Vein endothelial cell (primary cell): Measurements from ENCODE around the gene HDX. TPM values are rescaled to one million over a fixed set of nuclear protein-coding genes. Genes with fewer than 3 reads are reported as not detected.

Source experiments
- small RNA-seq: library from RNA; depleted of rRNA; stranded (forward); fragments of <200 nt; gene quantifications from one replicate; pipeline ENCODE3, GENCODE V24; 2012
- total RNA-seq: library from RNA; depleted of rRNA; stranded (reverse); fragments of >200 nt; gene quantifications from 2 replicates; pipeline ENCODE4 v1.2.3, GENCODE V29; 2012

HDX gene, protein sequence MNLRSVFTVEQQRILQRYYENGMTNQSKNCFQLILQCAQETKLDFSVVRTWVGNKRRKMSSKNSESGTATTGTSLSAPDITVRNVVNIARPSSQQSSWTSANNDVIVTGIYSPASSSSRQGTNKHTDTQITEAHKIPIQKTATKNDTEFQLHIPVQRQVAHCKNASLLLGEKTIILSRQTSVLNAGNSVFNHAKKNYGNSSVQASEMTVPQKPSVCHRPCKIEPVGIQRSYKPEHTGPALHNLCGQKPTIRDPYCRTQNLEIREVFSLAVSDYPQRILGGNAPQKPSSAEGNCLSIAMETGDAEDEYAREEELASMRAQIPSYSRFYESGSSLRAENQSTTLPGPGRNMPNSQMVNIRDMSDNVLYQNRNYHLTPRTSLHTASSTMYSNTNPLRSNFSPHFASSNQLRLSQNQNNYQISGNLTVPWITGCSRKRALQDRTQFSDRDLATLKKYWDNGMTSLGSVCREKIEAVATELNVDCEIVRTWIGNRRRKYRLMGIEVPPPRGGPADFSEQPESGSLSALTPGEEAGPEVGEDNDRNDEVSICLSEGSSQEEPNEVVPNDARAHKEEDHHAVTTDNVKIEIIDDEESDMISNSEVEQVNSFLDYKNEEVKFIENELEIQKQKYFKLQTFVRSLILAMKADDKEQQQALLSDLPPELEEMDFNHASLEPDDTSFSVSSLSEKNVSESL
- 8.5 and 10.9 TPM in 2 replicates for total RNA-seq

DNA sequence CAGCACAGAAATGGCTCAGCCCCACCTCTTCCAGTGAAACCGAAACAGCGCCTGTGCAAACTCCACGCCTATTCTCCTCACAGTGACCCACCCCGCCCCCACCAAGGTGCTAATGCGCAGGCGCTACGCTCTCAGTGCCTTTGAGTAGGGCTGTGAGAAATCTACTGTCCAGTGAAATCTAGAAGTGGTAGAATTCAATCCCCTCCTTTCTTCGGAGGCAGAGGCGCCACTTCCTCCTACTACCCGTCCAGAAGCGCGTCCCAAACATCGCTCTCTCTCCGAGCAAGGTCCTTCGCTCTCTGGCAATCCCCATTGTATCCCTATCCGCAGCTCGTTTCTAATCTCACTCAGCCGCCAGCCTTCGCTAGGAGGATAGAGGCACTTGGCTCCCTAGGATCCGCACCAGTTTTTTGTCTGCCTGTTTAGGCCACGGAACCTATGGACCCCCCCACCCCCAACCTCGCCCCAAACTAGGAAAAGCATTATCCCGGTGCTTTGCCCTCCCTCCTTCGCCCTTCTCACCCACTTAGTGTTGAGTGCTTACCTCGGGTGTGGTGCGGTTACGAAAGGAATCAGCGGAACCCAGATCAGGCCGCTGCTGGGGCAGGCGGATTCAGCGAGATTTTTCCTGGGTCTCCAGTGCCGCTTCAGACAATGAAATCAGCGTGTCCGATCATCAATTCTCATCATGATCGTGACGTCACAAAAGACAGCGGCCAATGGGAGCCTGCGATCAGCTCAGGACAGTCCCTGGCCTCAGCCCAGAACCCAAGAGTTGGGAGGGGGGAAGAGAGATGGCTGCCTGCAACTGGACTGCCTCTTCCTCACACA, at the start of gene HDX:
Gene HDX, minus strand, starts transcription at position 656 of the 831 bp plus-strand sequence. CDS start 27,056 bp downstream, outside the sequence.

Small RNA genes within 50 kb of the gene (small RNA-seq; reads per million reads assigned to genes)
- not detected for gene AL450471.1
